Myocyte (in vitro differentiated cells): ENCODE measurements around the gene UIMC1. TPM values are rescaled to one million over a fixed set of nuclear protein-coding genes. Genes with fewer than 3 reads are reported as not detected.

Experiments
- total RNA-seq: library from RNA; depleted of rRNA; stranded (reverse); fragments of >200 nt; gene quantifications from 2 replicates; pipeline ENCODE4 v1.2.3, GENCODE V29; 2014

Gene UIMC1
- total RNA-seq, 1 donor from 2014 or later, result 25.8 TPM

Other genes with a start within 250 kb of the UIMC1 start
- 0.21 and 0.68 TPM in 2 replicates for gene UNC5A, start 196.2 kb downstream of the UIMC1 start, total RNA-seq
- not detected in 2 replicates for gene HK3, start 107.4 kb downstream of the UIMC1 start, total RNA-seq
- 13.4 and 15.0 TPM in 2 replicates for gene ZNF346, start 15.9 kb upstream of the UIMC1 start, total RNA-seq
- gene FGFR4, start 80.1 kb upstream of the UIMC1 start, total RNA-seq, result 128 and 222 TPM in 2 replicates
- 37.0 and 39.6 TPM in 2 replicates for gene NSD1, start 127.0 kb upstream of the UIMC1 start, total RNA-seq